GM21526 (cell line): Measurements from ENCODE around the gene GRIK3.

Experiments used
- ATAC-seq: cut with Tn5 transposase; IDR thresholded peaks from one replicate; pipeline ENCODE4 v1.9.1; 2021; ENCODE audit warnings: moderate library complexity; ENCODE audit not compliant: unreplicated experiment, low FRiP score

The GRIK3 gene

GRCh38 chr1:37017720-37018119 is 16.6 kb downstream of the GRIK3 start:
- ATAC-seq, result no peak

DNA sequence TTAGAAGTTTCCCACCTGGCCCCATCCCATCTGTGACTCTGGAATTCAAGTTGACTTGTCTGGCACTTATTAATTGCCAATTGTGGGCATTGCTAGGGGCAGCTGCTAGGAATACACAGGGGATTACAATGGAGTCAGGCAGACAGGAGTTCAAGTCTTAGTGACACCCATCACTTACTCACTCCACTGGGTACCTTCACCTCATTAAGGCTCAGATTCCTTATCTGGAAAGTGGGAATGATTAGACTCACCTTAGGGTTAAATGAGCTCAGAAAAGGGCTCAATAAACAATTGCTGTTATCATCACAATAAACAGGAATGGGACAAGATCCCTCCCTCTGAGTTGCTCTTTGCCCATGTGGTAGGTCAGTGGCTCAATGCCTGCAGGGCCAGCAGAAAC is 18.2 kb downstream of the GRIK3 start:
- ATAC-seq, result no peak

GRCh38 chr1:37015713-37016112 is 18.6 kb downstream of the GRIK3 start:
- ATAC-seq, result no peak

DNA sequence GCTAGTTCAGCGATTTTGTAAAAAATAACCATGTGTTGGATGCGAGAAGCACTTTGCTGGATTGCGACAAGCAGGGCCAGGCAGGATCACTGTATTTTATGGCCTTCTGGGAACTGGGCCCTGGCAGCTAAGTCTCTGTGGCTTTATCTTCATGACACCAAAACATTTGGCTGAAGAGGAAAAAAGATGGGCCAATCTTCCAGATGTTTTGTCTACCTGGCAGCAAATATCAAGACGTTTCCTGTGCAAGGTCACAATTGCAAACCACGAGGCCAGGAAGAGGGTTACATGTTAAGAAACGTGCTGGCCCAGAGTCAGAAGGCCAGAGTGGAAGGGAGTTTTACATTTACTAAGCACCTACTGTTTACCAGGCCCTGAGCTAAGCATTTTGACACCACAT is 22.1 kb downstream of the GRIK3 start:
- ATAC-seq, result no peak

DNA sequence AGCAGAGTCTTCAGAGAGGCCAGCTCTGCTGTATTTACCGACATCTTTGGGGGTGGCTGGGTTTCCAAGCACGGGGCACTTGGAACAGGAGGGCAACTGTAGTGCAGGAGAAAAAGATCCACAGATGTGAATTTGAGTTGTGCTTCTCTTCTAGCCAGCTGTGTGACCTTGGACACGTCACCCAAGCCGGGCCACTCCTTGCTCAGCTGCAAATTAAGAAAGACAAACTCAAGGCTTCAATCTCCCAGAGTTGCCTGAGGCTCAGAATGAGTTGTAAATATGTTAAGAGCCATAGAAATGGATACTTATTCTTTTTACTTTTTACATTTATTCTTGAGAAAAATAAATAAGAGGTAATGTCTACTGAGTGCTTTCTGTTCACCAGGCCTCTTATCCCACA is 24.3 kb downstream of the GRIK3 start:
- ATAC-seq, result no peak

GRCh38 chr1:37009521-37009920 is 24.8 kb downstream of the GRIK3 start:
- no peak for ATAC-seq

- ATAC-seq, result no peak
Measured at GRCh38 chr1:37006132-37006868, 28.0 kb downstream of the GRIK3 start.

DNA sequence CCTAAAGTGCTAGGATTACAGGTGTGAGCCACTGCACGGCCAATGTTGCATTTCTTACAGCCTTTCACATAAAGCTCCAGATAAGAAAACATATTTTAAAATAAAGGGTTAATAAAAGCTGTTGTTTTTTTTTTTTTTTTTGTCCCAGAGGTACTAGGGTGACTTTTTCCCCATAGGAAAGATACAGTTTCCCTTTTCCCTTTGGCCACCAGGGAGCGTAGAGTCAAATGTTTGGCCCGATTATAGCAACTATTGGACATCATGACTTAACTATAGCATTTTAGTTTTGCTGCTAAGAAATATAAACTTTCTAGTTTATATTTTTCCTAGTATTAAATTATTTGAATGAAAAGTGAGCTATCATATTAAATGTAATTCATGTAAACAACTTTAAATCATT is 31.4 kb downstream of the GRIK3 start:
- no peak for ATAC-seq

GRCh38 chr1:37001703-37002102 is 32.6 kb downstream of the GRIK3 start:
- ATAC-seq, result no peak

GRCh38 chr1:36996106-36996505 is 38.2 kb downstream of the GRIK3 start:
- no peak for ATAC-seq

DNA sequence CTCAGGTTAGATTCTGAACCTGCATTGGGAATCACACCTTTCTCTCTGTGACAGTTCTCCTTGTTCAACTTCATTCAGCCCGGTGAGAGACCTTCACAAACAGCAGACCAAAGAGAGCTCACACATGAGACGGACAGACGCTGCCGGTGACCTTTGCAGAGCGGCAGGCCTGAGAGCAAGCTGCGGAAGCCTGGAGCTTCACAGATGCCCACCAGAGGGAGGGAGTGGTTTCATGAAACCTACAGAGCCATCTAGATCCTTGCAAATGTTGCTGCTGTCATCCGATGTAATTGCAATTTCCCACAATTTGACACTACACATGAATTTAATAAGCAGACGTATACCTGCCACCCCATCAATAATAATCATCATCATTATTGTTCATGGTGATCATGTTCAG is 39.4 kb downstream of the GRIK3 start:
- ATAC-seq, result no peak

DNA sequence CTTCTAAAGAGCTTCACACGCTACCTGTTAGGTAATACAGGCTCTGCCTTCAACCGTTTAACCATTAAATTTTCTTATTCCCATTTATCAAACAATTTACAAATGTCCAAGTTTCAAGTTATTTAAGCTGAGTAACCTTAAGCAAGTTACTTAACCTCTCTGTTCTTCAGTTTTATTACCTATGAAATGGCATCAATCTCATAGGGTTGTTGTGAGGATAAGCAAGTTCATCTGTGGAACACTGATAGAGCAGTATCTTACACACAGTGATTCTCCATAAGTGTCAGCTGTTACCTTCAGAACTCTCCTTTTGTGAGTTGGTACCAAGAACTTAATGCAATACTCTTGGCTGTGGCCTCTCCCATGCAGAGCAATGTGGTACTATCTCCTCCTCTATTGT is 40.0 kb downstream of the GRIK3 start:
- ATAC-seq, result no peak

- no peak for ATAC-seq
Measured at GRCh38 chr1:36992139-36992943, 42.0 kb downstream of the GRIK3 start.

GRCh38 chr1:36991551-36991950 is 42.8 kb downstream of the GRIK3 start:
- ATAC-seq, result no peak

GRCh38 chr1:36990928-36991327 is 43.4 kb downstream of the GRIK3 start:
- no peak for ATAC-seq

- ATAC-seq, result no peak
Measured at GRCh38 chr1:36989241-36989640, 45.1 kb downstream of the GRIK3 start.

- ATAC-seq, result no peak
Measured at GRCh38 chr1:36988741-36989193, 45.5 kb downstream of the GRIK3 start.

DNA sequence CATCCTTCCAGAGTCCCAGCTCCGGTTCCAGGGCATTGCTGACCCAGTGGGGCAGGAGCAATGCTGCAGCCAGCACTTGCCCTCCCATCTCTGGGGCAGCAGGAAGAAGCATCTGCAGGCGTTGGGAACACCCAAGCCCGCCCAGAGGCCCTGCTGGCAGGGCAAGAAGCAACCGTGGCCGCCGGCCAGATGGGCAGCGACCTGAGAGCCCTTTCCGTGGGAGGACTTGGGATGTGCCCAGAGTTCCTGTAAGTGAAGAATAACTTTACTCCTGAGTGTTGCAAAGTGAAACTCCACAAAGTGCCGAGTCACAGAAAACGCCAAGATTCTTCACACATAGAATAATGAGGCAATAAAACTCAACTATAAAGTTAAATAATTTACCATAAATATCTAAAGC is 46.0 kb downstream of the GRIK3 start:
- no peak for ATAC-seq

DNA sequence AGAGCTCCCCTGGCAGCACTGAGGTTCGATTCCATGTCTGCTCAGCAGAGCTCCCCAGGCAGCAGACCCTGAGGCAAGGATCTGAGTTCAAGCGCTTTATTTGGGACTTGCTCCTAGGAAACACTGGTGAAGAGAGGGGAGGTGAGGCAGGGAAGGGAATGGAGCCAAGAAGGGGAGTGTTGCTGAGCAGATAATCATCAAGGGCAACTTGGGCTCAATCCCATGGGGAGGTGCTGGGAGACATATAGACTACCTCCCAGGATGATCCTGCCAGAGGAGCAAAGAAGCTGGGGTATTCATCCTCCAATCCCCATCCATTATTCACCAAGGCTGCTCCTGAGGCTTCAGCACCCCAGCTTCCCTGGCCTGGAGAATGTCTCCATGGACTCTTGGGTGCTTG is 47.0 kb downstream of the GRIK3 start:
- ATAC-seq, result no peak

- no peak for ATAC-seq
Measured at GRCh38 chr1:36986241-36986985, 47.9 kb downstream of the GRIK3 start.

DNA sequence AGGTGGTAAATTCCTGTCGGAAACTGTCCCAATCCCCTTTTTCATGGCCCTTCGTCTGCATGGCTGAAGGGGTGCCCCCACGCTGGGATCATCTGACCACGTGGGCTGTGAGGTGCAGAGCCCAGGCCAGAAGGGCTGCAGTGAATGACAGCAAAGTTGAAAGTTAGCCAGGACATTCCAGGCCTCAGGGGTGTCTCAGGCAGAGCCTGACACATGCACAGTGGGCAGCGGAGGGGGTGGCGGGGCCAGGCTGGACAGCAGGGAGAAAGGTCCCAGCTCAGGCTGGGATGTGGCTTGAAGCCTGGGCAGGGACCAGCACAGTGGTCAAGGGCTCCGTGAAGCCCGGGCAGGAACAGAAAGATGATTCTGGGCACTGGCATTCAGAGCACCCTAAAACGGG is 49.6 kb downstream of the GRIK3 start:
- ATAC-seq, result no peak
